ENCODE results near the gene GCC2.
"Not testable (repeated sequence)": the region's sequence is repeated elsewhere in the genome, so short reads cannot be mapped to it uniquely, and the experiment has no call there.

Gene GCC2

GRCh38 chr2:108446703-108447102, 2.3 kb upstream of the GCC2 start:
- DNase-seq = no peak

GRCh38 chr2:108447947-108448677, 894 bp upstream of the GCC2 start:
- DNase-seq = no peak

GRCh38 chr2:108449410-108450130, 564 bp downstream of the GCC2 start:
- peak; percentile 37 to 52 for DNase-seq

GRCh38 chr2:108450863-108451262, 1.9 kb downstream of the GCC2 start:
- DNase-seq = no peak

- DNase-seq = no peak
Measured at GRCh38 chr2:108451976-108452375, 3.0 kb downstream of the GCC2 start.

- DNase-seq = not testable (repeated sequence)
Measured at GRCh38 chr2:108453530-108453929, 4.5 kb downstream of the GCC2 start.

- no peak for DNase-seq
Measured at GRCh38 chr2:108454440-108454839, 5.4 kb downstream of the GCC2 start.

- DNase-seq = no peak
Measured at GRCh38 chr2:108455571-108455970, 6.6 kb downstream of the GCC2 start.

GRCh38 chr2:108458082-108458481, 9.1 kb downstream of the GCC2 start:
- no peak for DNase-seq

- DNase-seq = no peak
Measured at GRCh38 chr2:108459441-108459840, 10.4 kb downstream of the GCC2 start.

- DNase-seq = no peak
Measured at GRCh38 chr2:108460345-108461037, 11.5 kb downstream of the GCC2 start.

GRCh38 chr2:108477099-108477498, 28.1 kb downstream of the GCC2 start:
- no peak for DNase-seq

- DNase-seq = no peak
Measured at GRCh38 chr2:108485253-108485652, 36.2 kb downstream of the GCC2 start.

- DNase-seq = no peak
Measured at GRCh38 chr2:108490506-108491122, 41.6 kb downstream of the GCC2 start.

GRCh38 chr2:108491848-108492247, 42.8 kb downstream of the GCC2 start:
- DNase-seq = no peak

GRCh38 chr2:108492364-108492763, 43.4 kb downstream of the GCC2 start:
- DNase-seq = no peak

- not testable (repeated sequence) for DNase-seq
Measured at GRCh38 chr2:108496167-108496566, 47.2 kb downstream of the GCC2 start.

GRCh38 chr2:108507620-108508019, 58.6 kb downstream of the GCC2 start:
- not testable (repeated sequence) for DNase-seq

- DNase-seq = not testable (repeated sequence)
Measured at GRCh38 chr2:108512431-108512830, 63.4 kb downstream of the GCC2 start.

- DNase-seq = not testable (repeated sequence)
Measured at GRCh38 chr2:108514478-108514877, 65.5 kb downstream of the GCC2 start.

GRCh38 chr2:108524688-108525087, 75.7 kb downstream of the GCC2 start:
- DNase-seq = not testable (repeated sequence)

- DNase-seq = not testable (repeated sequence)
Measured at GRCh38 chr2:108525258-108525657, 76.3 kb downstream of the GCC2 start.

- DNase-seq = no peak
Measured at GRCh38 chr2:108531674-108532055, 82.7 kb downstream of the GCC2 start.

All from CD4-positive, alpha-beta T cell treated with Interleukin-1 beta for 1 hour (primary cell).